Spleen (tissue), 7 donors: ENCODE results near the gene FAF1.

Experiments
- CTCF ChIP-seq, 11 experiments: fragments of 200-600 bp in 7 of 11; fragments of 450-650 bp in 4 of 11; sonication (generic) in 4 of 11; IDR thresholded peaks in 8 of 11; conservative IDR thresholded peaks in 3 of 11; 1 replicate in 7 of 11; 2 replicates in 4 of 11; pipeline versions ENCODE4 v1.4.0 to v1.8.0; 2016 to 2021; ENCODE audit warnings: antibody characterized with exemption in 11 of 11, inconsistent platforms in 4 of 11, mild to moderate bottlenecking in 1 of 11
- POLR2A ChIP-seq, 3 donors: fragments of 450-650 bp; IDR thresholded peaks; one replicate each; pipeline ENCODE4 v1.5.1; 2017; ENCODE audit warnings: antibody characterized with exemption in 3 of 3, mild to moderate bottlenecking in 1 of 3
- donor health status: DM: no; HTN: no; CAD: no; lungs with moderate emphysema.
- donor health status: DM: no; HTN: no; CAD: no.
- donor health status: DM: no; HTN: no; CAD: no.

GRCh38 chr1:50808296-50808695 lies 151.8 kb downstream of the FAF1 start:
- TF ChIP-seq POLR2A (IDR thresholded peaks at IDR 0.05) (no peak), CTCF (IDR thresholded peaks at IDR 0.05 in 8 of 11, conservative IDR thresholded peaks at IDR 0.05 in 3 of 11) (no peak)
